Heart right ventricle (tissue), 16 donors: ENCODE measurements around the gene ABCA4. TPM values are rescaled to one million over a fixed set of nuclear protein-coding genes. Genes with fewer than 3 reads are reported as not detected.

ENCODE experiments used
- ATAC-seq, 8 donors: fragments of 200-7000 bp; cut with Tn5 transposase; one replicate each; pipeline ENCODE4 v1.9.1; 2020; ENCODE audit warnings: mild to moderate bottlenecking in 8 of 8, moderate library complexity in 8 of 8, moderate number of reproducible peaks in 1 of 8
- DNase-seq, 2 donors: peaks; one replicate each; pipeline ENCODE4 v3.0.0-alpha.2; 2020
- H3K27ac ChIP-seq, 10 donors: fragments of 200-600 bp; sonication (generic) in 2 of 10; one replicate each; pipeline versions ENCODE4 v1.5.0 to v1.8.0; 2020 to 2022; ENCODE audit warnings: mild to moderate bottlenecking in 3 of 10
- H3K27me3 ChIP-seq, 7 donors: fragments of 200-600 bp; one replicate each; pipeline ENCODE4 v1.8.0; 2021 to 2022; ENCODE audit warnings: mild to moderate bottlenecking in 2 of 7
- H3K36me3 ChIP-seq, 9 donors: fragments of 200-600 bp; sonication (generic) in 1 of 9; one replicate each; pipeline versions ENCODE4 v1.5.0 to v1.8.0; 2020 to 2022; ENCODE audit warnings: mild to moderate bottlenecking in 2 of 9
- H3K4me1 ChIP-seq, 9 donors: fragments of 200-600 bp; sonication (generic) in 1 of 9; one replicate each; pipeline versions ENCODE4 v1.5.0 to v1.8.0; 2020 to 2022; ENCODE audit warnings: mild to moderate bottlenecking in 4 of 9
- H3K4me3 ChIP-seq, 10 donors: fragments of 200-600 bp; sonication (generic) in 2 of 10; one replicate each; pipeline versions ENCODE4 v1.5.0 to v1.8.0; 2020 to 2022; ENCODE audit warnings: mild to moderate bottlenecking in 7 of 10, moderate library complexity in 2 of 10
- H3K9me3 ChIP-seq, 11 donors: fragments of 200-600 bp in 10 of 11; sonication (generic) in 2 of 11; one replicate each; pipeline versions ENCODE4 v1.5.0 to v1.8.0; 2013 to 2022; ENCODE audit warnings: mild to moderate bottlenecking in 2 of 11, control low read depth in 1 of 11, moderate library complexity in 1 of 11
- CTCF ChIP-seq, 9 donors: fragments of 200-600 bp; sonication (generic) in 2 of 9; IDR thresholded peaks; one replicate each; pipeline versions ENCODE4 v1.5.0 to v1.8.0; 2021 to 2022; ENCODE audit warnings: antibody characterized with exemption in 9 of 9, mild to moderate bottlenecking in 5 of 9, moderate library complexity in 1 of 9
- WGBS, 2 donors: extraction: QIAGEN DNeasy Blood & Tissue Kit; methylation state at CpG; one replicate each; pipeline ENCODE4 v1.1.7; 2013; ENCODE audit warnings: inconsistent platforms in 1 of 2; 5-methylcytosine and 5-hydroxymethylcytosine counted together
- intact Hi-C, 10 donors: fragments of 100-400 bp; cut with DNase I; formaldehyde crosslinking; loops; one replicate each; pipeline versions ENCODE4 v1.11.1 to v1.14.2; 2022
- polyA plus RNA-seq, 2 donors: library from polyadenylated mRNA; stranded (reverse); fragments of 200-250 nt; gene quantifications; one replicate each; pipeline ENCODE4 v1.2.3, GENCODE V29; 2013
- total RNA-seq, 10 donors: library from RNA; stranded (reverse); fragmentation: NEBNext Ultra II Directional in 3 of 10; extraction: Animal tissue kit (Norgen Biotek cat#: 25700) in 3 of 10; gene quantifications; one replicate each; pipeline versions ENCODE4 v1.2.1 to v1.2.4, GENCODE V29; 2021 to 2023
- donor health status: Arrhythmogenic right ventricular cardiomyopathy.
- donor health status: ischemic (EF 13 %, LVEDD 7.1; RV severe dilation, severe dysfunction).
- donor health status: healthy with polysubstance abuse.
- donor health status: DM: no; HTN: yes; CAD: no.
- donor health status: DM: no; HTN: no; CAD: no.
- donor health status: ischemic (EF 25% LVEDD 6.9; RV normal size, moderate dysfunction).
- donor health status: ischemic (EF 25% LVEDD 5.7; RV mildly dilated, moderate dysfunction).
- donor health status: healthy.
- donor health status: DM: yes; HTN: yes; CAD: no.
- donor health status: Ischemic cardiomyopathy.
- donor health status: ischemic (EF 35%, LVEDD 5.7; RV mildly dilated, moderate dysfunction).
- donor health status: nonischemic (EF 11% LVEDD 7.7; RV severe dilation, severe dysfunction).
- donor health status: DM: yes; HTN: yes; CAD: no.
- donor health status: PGD.
- donor health status: ischemic (EF 29% LVEDD 5.4; RV normal size, mild dysfunction).
- donor health status: nonischemic (EF 23%, LVEDD 6.1; RV moderate dilation, normal function).

Gene ABCA4
- total and polyA plus RNA-seq, 12 donors, result 0.05 to 0.66 (median 0.21) TPM

- Histone ChIP-seq H3K27ac (no peak overlapping the region), H3K4me3 (no peak overlapping the region), H3K4me1 (peaks cover 0 to 9% (median 0%) of the 10 kb centered on the region in 9 donors), H3K9me3 (no peaks in the 10 kb centered on the region), H3K27me3 (peaks cover 0 to 5% (median 0%) of the 10 kb centered on the region in 7 donors), H3K36me3 (no peaks in the 10 kb centered on the region)
- ATAC-seq, result peak in 1 of 8 donors; percentile 33
- intact Hi-C loops, result no loop called here
- DNase-seq, result no peak
- 73 to 81% methylated on average over 3 of the region's 3 CpGs for WGBS, 2 donors
- no peak for TF ChIP-seq CTCF (IDR thresholded peaks at IDR 0.05)
Observed at GRCh38 chr1:94126651-94127050, 5.7 kb upstream of the ABCA4 start.

GRCh38 chr1:94125551-94126514 is 4.9 kb upstream of the ABCA4 start:
- no peak for DNase-seq
- no peaks in the 10 kb centered on the region for H3K9me3 ChIP-seq
- no peak overlapping the region for H3K4me3 ChIP-seq
- no peaks in the 10 kb centered on the region for H3K36me3 ChIP-seq
- intact Hi-C loops, result no loop called here
- H3K27ac ChIP-seq, result no peak overlapping the region
- H3K4me1 ChIP-seq, result peaks cover 0 to 9% (median 0%) of the 10 kb centered on the region in 9 donors
- no peak for ATAC-seq
- 78 to 84% methylated on average over 6 of the region's 6 CpGs for WGBS, 2 donors
- peaks cover 0 to 13% (median 0%) of the 10 kb centered on the region in 7 donors for H3K27me3 ChIP-seq
- TF ChIP-seq CTCF (IDR thresholded peaks at IDR 0.05), result no peak

GRCh38 chr1:94124538-94124937 is 3.6 kb upstream of the ABCA4 start:
- Histone ChIP-seq H3K27ac (no peak overlapping the region), H3K9me3 (no peaks in the 10 kb centered on the region), H3K36me3 (no peaks in the 10 kb centered on the region), H3K4me1 (peaks cover 0 to 9% (median 0%) of the 10 kb centered on the region in 9 donors), H3K27me3 (peaks cover 0 to 13% (median 0%) of the 10 kb centered on the region in 7 donors), H3K4me3 (no peak overlapping the region)
- no peak for DNase-seq
- TF ChIP-seq CTCF (IDR thresholded peaks at IDR 0.05), result no peak
- ATAC-seq, result no peak
- intact Hi-C loops, result no loop called here
- WGBS, 2 donors, result 93 to 100% methylated on average over 1 of the region's 1 CpG

GRCh38 chr1:94122201-94122970 is 1.4 kb upstream of the ABCA4 start:
- Histone ChIP-seq H3K27me3 (peaks cover 0 to 28% (median 0%) of the 10 kb centered on the region in 7 donors), H3K9me3 (no peaks in the 10 kb centered on the region), H3K4me3 (no peak overlapping the region), H3K36me3 (no peaks in the 10 kb centered on the region), H3K27ac (no peak overlapping the region), H3K4me1 (peaks cover 0 to 26% (median 5%) of the 10 kb centered on the region in 9 donors)
- no peak for TF ChIP-seq CTCF (IDR thresholded peaks at IDR 0.05)
- ATAC-seq (no peak), DNase-seq (no peak)
- WGBS, 2 donors, result 72 to 78% methylated on average over 5 of the region's 5 CpGs
- intact Hi-C loops, result no loop called here
